PC-9 (cell line): Measurements from ENCODE around the gene NUDCD3. TPM values are rescaled to one million over a fixed set of nuclear protein-coding genes. Genes with fewer than 3 reads are reported as not detected.

ENCODE experiments used
- BruUV-seq: library from RNA; stranded (reverse); fragments of 400-500 nt; replicated peaks from 2 replicates; lab custom pipeline; 2021; lab: Mats Ljungman, UMichigan
- CTCF ChIA-PET: fragments of 300-600 bp; sonication (Branson Sonifier 250); formaldehyde crosslinking; loops from one replicate; lab custom pipeline; 2022; ENCODE audit warnings: antibody characterized with exemption; lab: Charles Lee
- POLR2A ChIA-PET: fragments of 300-600 bp; sonication (Branson Sonifier 250); formaldehyde crosslinking; loops from one replicate; lab custom pipeline; 2022; ENCODE audit warnings: antibody characterized with exemption; ENCODE audit not compliant: unreplicated experiment; lab: Charles Lee
- DNase-seq, 2 experiments: peaks; one replicate each; pipeline versions ENCODE4 v3.0.0 to v3.0.0-alpha.2; 2015 to 2022; ENCODE audit warnings: mixed read lengths in 1 of 2
- H2AFZ ChIP-seq: fragments of 200-600 bp; sonication (generic); 2 replicates; pipeline ENCODE4 v1.8.1; 2017; ENCODE audit warnings: antibody characterized with exemption
- H3F3A ChIP-seq: fragments of 200-600 bp; sonication (generic); 2 replicates; pipeline ENCODE4 v1.8.1; 2017; ENCODE audit warnings: antibody characterized with exemption, mild to moderate bottlenecking, low read depth; ENCODE audit not compliant: insufficient read depth
- H3K27ac ChIP-seq: fragments of 200-600 bp; sonication (generic); 2 replicates; pipeline ENCODE4 v1.6.1; 2016; ENCODE audit warnings: mixed run types
- H3K27me3 ChIP-seq: fragments of 200-600 bp; sonication (generic); 2 replicates; pipeline ENCODE4 v1.6.1; 2016; ENCODE audit warnings: low read depth, mixed run types; ENCODE audit not compliant: insufficient read depth
- H3K36me3 ChIP-seq: fragments of 200-600 bp; sonication (generic); 2 replicates; pipeline ENCODE4 v1.6.1; 2016; ENCODE audit warnings: low read depth, mixed run types
- H3K4me1 ChIP-seq: fragments of 200-600 bp; sonication (generic); replicated peaks from 2 replicates; pipeline ENCODE4 v1.6.1; 2016; ENCODE audit warnings: mixed run types; ENCODE audit not compliant: insufficient read depth
- H3K4me2 ChIP-seq: fragments of 200-600 bp; sonication (generic); 2 replicates; pipeline ENCODE4 v1.6.1; 2017; ENCODE audit warnings: mixed run types
- H3K4me3 ChIP-seq: fragments of 200-600 bp; sonication (generic); 2 replicates; pipeline ENCODE4 v1.6.1; 2016; ENCODE audit warnings: mixed run types
- H3K79me2 ChIP-seq: fragments of 200-600 bp; sonication (generic); 2 replicates; pipeline ENCODE4 v1.6.1; 2017; ENCODE audit warnings: low read depth, mixed run types
- H3K9me2 ChIP-seq: fragments of 200-600 bp; sonication (generic); 2 replicates; pipeline ENCODE4 v1.8.1; 2017; ENCODE audit warnings: mild to moderate bottlenecking; ENCODE audit not compliant: insufficient read depth
- H3K9me3 ChIP-seq: fragments of 200-600 bp; sonication (generic); 2 replicates; pipeline ENCODE4 v1.8.1; 2016; ENCODE audit warnings: low read depth; ENCODE audit not compliant: insufficient read depth
- H4K20me1 ChIP-seq: fragments of 200-600 bp; sonication (generic); 2 replicates; pipeline ENCODE4 v1.8.1; 2017; ENCODE audit not compliant: insufficient read depth
- EZH2 ChIP-seq: fragments of 200-600 bp; sonication (generic); IDR thresholded peaks from 2 replicates; pipeline ENCODE4 v1.8.0; 2017; ENCODE audit warnings: antibody characterized with exemption, low read depth
- intact Hi-C: fragments of 100-400 bp; cut with micrococcal nuclease; formaldehyde crosslinking; loops from one replicate; pipeline ENCODE4 v1.10.0; 2022; ENCODE audit not compliant: unreplicated experiment
- total RNA-seq: library from RNA; stranded (reverse); gene quantifications from 2 replicates; pipeline ENCODE4 v1.2.3, GENCODE V29; 2021
- TF ChIP-seq, protein P1 (sequence below): fragments of 200-600 bp; sonication (generic); conservative IDR thresholded peaks from 2 replicates; pipeline ENCODE4 v1.6.1; 2017; ENCODE audit warnings: mixed run types, antibody characterized with exemption, mild to moderate bottlenecking, moderate library complexity

Gene NUDCD3
- total RNA-seq, 1 experiment from 2014 or later: 149 TPM

GRCh38 chr7:44395067-44395466 lies 95.4 kb downstream of the NUDCD3 start:
- TF ChIP-seq EZH2: no peak
- TF ChIP-seq, protein P1, sequence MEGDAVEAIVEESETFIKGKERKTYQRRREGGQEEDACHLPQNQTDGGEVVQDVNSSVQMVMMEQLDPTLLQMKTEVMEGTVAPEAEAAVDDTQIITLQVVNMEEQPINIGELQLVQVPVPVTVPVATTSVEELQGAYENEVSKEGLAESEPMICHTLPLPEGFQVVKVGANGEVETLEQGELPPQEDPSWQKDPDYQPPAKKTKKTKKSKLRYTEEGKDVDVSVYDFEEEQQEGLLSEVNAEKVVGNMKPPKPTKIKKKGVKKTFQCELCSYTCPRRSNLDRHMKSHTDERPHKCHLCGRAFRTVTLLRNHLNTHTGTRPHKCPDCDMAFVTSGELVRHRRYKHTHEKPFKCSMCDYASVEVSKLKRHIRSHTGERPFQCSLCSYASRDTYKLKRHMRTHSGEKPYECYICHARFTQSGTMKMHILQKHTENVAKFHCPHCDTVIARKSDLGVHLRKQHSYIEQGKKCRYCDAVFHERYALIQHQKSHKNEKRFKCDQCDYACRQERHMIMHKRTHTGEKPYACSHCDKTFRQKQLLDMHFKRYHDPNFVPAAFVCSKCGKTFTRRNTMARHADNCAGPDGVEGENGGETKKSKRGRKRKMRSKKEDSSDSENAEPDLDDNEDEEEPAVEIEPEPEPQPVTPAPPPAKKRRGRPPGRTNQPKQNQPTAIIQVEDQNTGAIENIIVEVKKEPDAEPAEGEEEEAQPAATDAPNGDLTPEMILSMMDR: no peak
- H4K20me1 ChIP-seq: peaks cover 19% of the 10 kb centered on the region
- H3K36me3 ChIP-seq: peaks cover 8% of the 10 kb centered on the region
- no peaks in the 10 kb centered on the region for H3K9me3 ChIP-seq
- ChIA-PET POLR2A (no interaction called here), CTCF (no interaction called here)
- H3K79me2 ChIP-seq: no peaks in the 10 kb centered on the region
- H3K27me3 ChIP-seq: no peaks in the 10 kb centered on the region
- no peak overlapping the region for H3K27ac ChIP-seq
- no peaks in the 10 kb centered on the region for H3K4me1 ChIP-seq
- no peak overlapping the region for H3K4me2 ChIP-seq
- H3K9me2 ChIP-seq: no peaks in the 10 kb centered on the region
- no peak overlapping the region for H2AFZ ChIP-seq
- no peak for DNase-seq
- no TSS peak for BruUV-seq
- H3F3A ChIP-seq: no peaks in the 10 kb centered on the region
- H3K4me3 ChIP-seq: no peak overlapping the region
- intact Hi-C loops: no loop called here

DNA sequence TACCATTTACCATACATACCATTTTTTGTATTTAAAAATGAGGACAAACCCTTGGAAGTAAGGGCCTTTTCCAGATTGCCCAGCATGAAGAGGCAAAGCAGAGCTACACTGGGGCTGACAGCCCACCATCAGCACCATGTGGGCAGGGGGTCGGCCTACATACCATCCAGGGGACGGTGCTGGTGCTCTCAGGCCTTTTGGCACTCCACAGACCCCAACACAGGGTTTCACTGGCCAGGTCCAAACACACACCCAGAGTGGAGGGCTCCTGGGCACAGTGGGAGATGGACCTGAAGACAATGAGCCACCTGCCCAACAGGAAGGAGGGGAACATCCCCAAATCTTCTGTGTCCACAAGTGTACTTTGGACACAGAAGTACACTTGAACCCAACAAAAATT lies 95.8 kb downstream of the NUDCD3 start:
- no peak for DNase-seq
- Histone ChIP-seq H3K4me1 (no peaks in the 10 kb centered on the region), H4K20me1 (peaks cover 15% of the 10 kb centered on the region), H3K4me2 (no peak overlapping the region), H3K79me2 (no peaks in the 10 kb centered on the region), H3K27me3 (no peaks in the 10 kb centered on the region), H3F3A (no peaks in the 10 kb centered on the region), H3K9me2 (no peaks in the 10 kb centered on the region), H2AFZ (no peak overlapping the region), H3K36me3 (peaks cover 8% of the 10 kb centered on the region), H3K9me3 (no peaks in the 10 kb centered on the region), H3K4me3 (no peak overlapping the region), H3K27ac (no peak overlapping the region)
- TF ChIP-seq EZH2: no peak
- TF ChIP-seq, protein P1: no peak
- ChIA-PET CTCF (no interaction called here), POLR2A (no interaction called here)
- intact Hi-C loops: no loop called here
- BruUV-seq: no TSS peak

DNA sequence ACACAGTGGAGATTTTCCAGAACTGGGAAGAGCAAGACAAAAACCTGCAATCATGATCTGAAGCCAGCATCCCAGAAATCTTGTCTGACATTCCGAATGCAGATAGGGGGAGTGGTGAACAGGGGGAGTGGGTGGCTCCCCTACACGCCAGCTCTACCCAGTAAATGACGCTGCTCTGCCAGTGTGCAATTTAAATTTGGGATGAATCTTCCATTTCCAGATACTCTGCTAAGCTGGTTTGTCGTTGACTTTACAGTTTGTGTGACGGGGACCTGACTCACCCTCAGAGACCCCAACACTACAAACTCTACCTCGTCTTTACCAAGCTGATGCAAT lies 96.4 kb downstream of the NUDCD3 start:
- Histone ChIP-seq H3K27me3 (no peaks in the 10 kb centered on the region), H3F3A (no peaks in the 10 kb centered on the region), H3K9me2 (no peaks in the 10 kb centered on the region), H4K20me1 (peaks cover 13% of the 10 kb centered on the region), H3K79me2 (no peaks in the 10 kb centered on the region), H3K9me3 (no peaks in the 10 kb centered on the region), H3K4me2 (no peak overlapping the region), H2AFZ (no peak overlapping the region), H3K4me3 (no peak overlapping the region), H3K4me1 (no peaks in the 10 kb centered on the region), H3K36me3 (peaks cover 8% of the 10 kb centered on the region), H3K27ac (no peak overlapping the region)
- intact Hi-C loops: no loop called here
- TF ChIP-seq, protein P1: no peak
- no peak for TF ChIP-seq EZH2
- no peak for DNase-seq
- POLR2A ChIA-PET: no interaction called here
- CTCF ChIA-PET: no interaction called here
- BruUV-seq: no TSS peak
